ENCODE results near the gene PATL1. TPM values are rescaled to one million over a fixed set of nuclear protein-coding genes. Genes with fewer than 3 reads are reported as not detected.

The PATL1 gene
- total and polyA plus RNA-seq, 4 donors, result 12.8 to 29.3 (median 26.0) TPM

- no peaks in the 10 kb centered on the region for H3K27me3 ChIP-seq (ENCODE audit: control insufficient read depth in 3 of 3, insufficient read depth in 3 of 3, low read length in 2 of 3)
- H3K4me3 ChIP-seq, result no peak overlapping the region
- H3K9me3 ChIP-seq (ENCODE audit: control insufficient read depth in 4 of 4, insufficient read depth in 3 of 4, low read length in 3 of 4), result no peaks in the 10 kb centered on the region
- H3K4me1 ChIP-seq (ENCODE audit: control insufficient read depth in 5 of 5, insufficient read depth in 5 of 5, low read length in 5 of 5), result peaks cover 0 to 1% (median 0%) of the 10 kb centered on the region in 5 donors
- WGBS, 2 donors, result 95 to 96% methylated on average over 6 of the region's 6 CpGs
- TF ChIP-seq, protein P1, sequence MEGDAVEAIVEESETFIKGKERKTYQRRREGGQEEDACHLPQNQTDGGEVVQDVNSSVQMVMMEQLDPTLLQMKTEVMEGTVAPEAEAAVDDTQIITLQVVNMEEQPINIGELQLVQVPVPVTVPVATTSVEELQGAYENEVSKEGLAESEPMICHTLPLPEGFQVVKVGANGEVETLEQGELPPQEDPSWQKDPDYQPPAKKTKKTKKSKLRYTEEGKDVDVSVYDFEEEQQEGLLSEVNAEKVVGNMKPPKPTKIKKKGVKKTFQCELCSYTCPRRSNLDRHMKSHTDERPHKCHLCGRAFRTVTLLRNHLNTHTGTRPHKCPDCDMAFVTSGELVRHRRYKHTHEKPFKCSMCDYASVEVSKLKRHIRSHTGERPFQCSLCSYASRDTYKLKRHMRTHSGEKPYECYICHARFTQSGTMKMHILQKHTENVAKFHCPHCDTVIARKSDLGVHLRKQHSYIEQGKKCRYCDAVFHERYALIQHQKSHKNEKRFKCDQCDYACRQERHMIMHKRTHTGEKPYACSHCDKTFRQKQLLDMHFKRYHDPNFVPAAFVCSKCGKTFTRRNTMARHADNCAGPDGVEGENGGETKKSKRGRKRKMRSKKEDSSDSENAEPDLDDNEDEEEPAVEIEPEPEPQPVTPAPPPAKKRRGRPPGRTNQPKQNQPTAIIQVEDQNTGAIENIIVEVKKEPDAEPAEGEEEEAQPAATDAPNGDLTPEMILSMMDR (IDR thresholded peaks at IDR 0.05; ENCODE audit: control extremely low read depth, extremely low read depth), result no peak
- DNase-seq (no peak), ATAC-seq (ENCODE audit: insufficient read depth, low FRiP score) (no peak)
- H3K36me3 ChIP-seq (ENCODE audit: control insufficient read depth in 4 of 4, insufficient read depth in 4 of 4, low read length in 4 of 4), result peaks cover 32 to 68% (median 60%) of the 10 kb centered on the region in 4 donors
- H3K9ac ChIP-seq (ENCODE audit: insufficient read depth in 1 of 2, low read length in 2 of 2), result no peak overlapping the region
- H3K27ac ChIP-seq (ENCODE audit: low read depth in 1 of 2, low read length in 1 of 2), result no peak overlapping the region
Observed at GRCh38 chr11:59602432-59602831, 66.4 kb downstream of the PATL1 start.

DNA sequence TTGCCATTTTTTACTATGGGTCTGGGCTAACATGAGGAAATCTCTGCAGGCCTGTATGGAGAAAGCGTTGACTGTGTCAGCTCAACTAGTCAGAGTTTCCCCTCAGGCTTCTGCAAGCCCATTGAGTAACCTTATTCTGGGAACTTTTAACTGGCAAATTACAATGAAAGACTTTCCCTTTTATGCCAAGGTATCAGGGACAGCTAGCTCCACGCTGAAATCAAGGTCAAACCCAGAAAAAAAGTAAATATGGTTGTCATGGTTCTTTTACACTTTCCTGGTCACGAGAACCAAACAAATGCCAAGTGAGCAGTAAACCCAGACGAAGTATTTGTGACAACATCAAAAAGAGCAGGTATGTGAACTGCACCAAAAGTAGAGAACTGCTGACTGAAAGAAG, 67.0 kb downstream of the PATL1 start:
- H3K27me3 ChIP-seq (ENCODE audit: control insufficient read depth in 3 of 3, insufficient read depth in 3 of 3, low read length in 2 of 3), result no peaks in the 10 kb centered on the region
- peaks cover 32 to 65% (median 58%) of the 10 kb centered on the region in 4 donors for H3K36me3 ChIP-seq (ENCODE audit: control insufficient read depth in 4 of 4, insufficient read depth in 4 of 4, low read length in 4 of 4)
- H3K4me3 ChIP-seq, result no peak overlapping the region
- TF ChIP-seq, protein P1 (IDR thresholded peaks at IDR 0.05; ENCODE audit: control extremely low read depth, extremely low read depth), result no peak
- 82 to 88% methylated on average over 4 of the region's 4 CpGs for WGBS, 2 donors
- peaks cover 0 to 1% (median 0%) of the 10 kb centered on the region in 5 donors for H3K4me1 ChIP-seq (ENCODE audit: control insufficient read depth in 5 of 5, insufficient read depth in 5 of 5, low read length in 5 of 5)
- DNase-seq (no peak), ATAC-seq (ENCODE audit: insufficient read depth, low FRiP score) (no peak)
- H3K9ac ChIP-seq (ENCODE audit: insufficient read depth in 1 of 2, low read length in 2 of 2), result no peak overlapping the region
- H3K9me3 ChIP-seq (ENCODE audit: control insufficient read depth in 4 of 4, insufficient read depth in 3 of 4, low read length in 3 of 4), result no peaks in the 10 kb centered on the region
- H3K27ac ChIP-seq (ENCODE audit: low read depth in 1 of 2, low read length in 1 of 2), result no peak overlapping the region

- 83 to 93% methylated on average over 4 of the region's 4 CpGs for WGBS, 2 donors
- no peak overlapping the region for H3K27ac ChIP-seq (ENCODE audit: low read depth in 1 of 2, low read length in 1 of 2)
- DNase-seq (no peak), ATAC-seq (ENCODE audit: insufficient read depth, low FRiP score) (no peak)
- H3K9ac ChIP-seq (ENCODE audit: insufficient read depth in 1 of 2, low read length in 2 of 2), result no peak overlapping the region
- H3K4me3 ChIP-seq, result no peak overlapping the region
- H3K27me3 ChIP-seq (ENCODE audit: control insufficient read depth in 3 of 3, insufficient read depth in 3 of 3, low read length in 2 of 3), result no peaks in the 10 kb centered on the region
- no peaks in the 10 kb centered on the region for H3K9me3 ChIP-seq (ENCODE audit: control insufficient read depth in 4 of 4, insufficient read depth in 3 of 4, low read length in 3 of 4)
- peaks cover 0 to 1% (median 0%) of the 10 kb centered on the region in 5 donors for H3K4me1 ChIP-seq (ENCODE audit: control insufficient read depth in 5 of 5, insufficient read depth in 5 of 5, low read length in 5 of 5)
- peaks cover 29 to 67% (median 59%) of the 10 kb centered on the region in 4 donors for H3K36me3 ChIP-seq (ENCODE audit: control insufficient read depth in 4 of 4, insufficient read depth in 4 of 4, low read length in 4 of 4)
- TF ChIP-seq, protein P1 (IDR thresholded peaks at IDR 0.05; ENCODE audit: control extremely low read depth, extremely low read depth), result no peak
Observed at GRCh38 chr11:59600636-59601035, 68.2 kb downstream of the PATL1 start.

GRCh38 chr11:59600234-59600633, 68.6 kb downstream of the PATL1 start:
- no peak for ATAC-seq (ENCODE audit: insufficient read depth, low FRiP score)
- Histone ChIP-seq H3K4me1 (ENCODE audit: control insufficient read depth in 5 of 5, insufficient read depth in 5 of 5, low read length in 5 of 5) (peaks cover 0 to 1% (median 0%) of the 10 kb centered on the region in 5 donors), H3K27ac (ENCODE audit: low read depth in 1 of 2, low read length in 1 of 2) (no peak overlapping the region), H3K36me3 (ENCODE audit: control insufficient read depth in 4 of 4, insufficient read depth in 4 of 4, low read length in 4 of 4) (peaks cover 27 to 67% (median 57%) of the 10 kb centered on the region in 4 donors), H3K9me3 (ENCODE audit: control insufficient read depth in 4 of 4, insufficient read depth in 3 of 4, low read length in 3 of 4) (no peaks in the 10 kb centered on the region), H3K27me3 (ENCODE audit: control insufficient read depth in 3 of 3, insufficient read depth in 3 of 3, low read length in 2 of 3) (no peaks in the 10 kb centered on the region), H3K4me3 (no peak overlapping the region), H3K9ac (ENCODE audit: insufficient read depth in 1 of 2, low read length in 2 of 2) (no peak overlapping the region)
- TF ChIP-seq, protein P1 (IDR thresholded peaks at IDR 0.05; ENCODE audit: control extremely low read depth, extremely low read depth), result no peak
- DNase-seq, result no peak
- WGBS, 2 donors, result 90 to 95% methylated on average over 2 of the region's 2 CpGs
